ENCODE results near the gene PRDM16. TPM values are rescaled to one million over a fixed set of nuclear protein-coding genes. Genes with fewer than 3 reads are reported as not detected.

The PRDM16 gene
- total and polyA plus RNA-seq, 2 of the 8 experiments (the other 6 are each of a cell fraction or from before 2014, with no cell fraction given), result 0.39 to 0.43 TPM

DNA sequence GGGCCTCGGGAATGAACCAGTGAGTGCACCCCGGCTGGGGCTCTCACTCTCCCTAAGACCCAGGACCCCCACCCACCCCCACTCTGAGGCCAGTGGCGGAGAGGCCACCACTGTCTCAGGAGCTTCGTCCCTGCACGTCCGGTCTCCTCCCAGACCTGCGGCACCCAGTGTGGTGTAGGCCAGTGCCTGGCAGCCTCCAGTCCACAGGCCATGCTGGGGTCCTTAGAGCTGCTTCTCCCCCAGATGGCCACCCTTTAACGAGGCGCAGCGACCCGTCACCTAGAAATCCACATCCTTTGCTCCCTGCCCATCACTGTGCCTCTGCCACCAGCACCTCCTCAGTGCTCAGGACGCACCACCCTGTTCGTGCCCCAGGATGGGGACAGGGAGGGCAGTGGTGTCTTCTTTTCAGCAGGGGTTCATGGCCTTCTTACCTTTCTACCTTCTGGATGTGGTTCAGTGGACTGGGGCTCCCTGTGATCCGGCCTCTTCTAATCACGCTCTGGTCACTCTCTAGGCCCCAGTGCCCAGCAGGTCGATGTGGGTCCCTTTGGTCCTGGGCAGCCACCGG is 253.5 kb downstream of the PRDM16 start:
- Histone ChIP-seq H3K4me2 (ENCODE audit: insufficient read depth in 1 of 2, low read depth in 2 of 2, low read length in 2 of 2) (no peak overlapping the region), H3K56ac (replicated peaks; ENCODE audit: insufficient read length, low read depth, low read length) (no peak overlapping the region), H3K23ac (ENCODE audit: insufficient read length) (no peak overlapping the region), H2BK15ac (ENCODE audit: low read length) (no peak overlapping the region), H3K27me3 (replicated peaks in 1 of 4; ENCODE audit: control insufficient read depth in 3 of 4, extremely low read depth in 1 of 4, insufficient read depth in 3 of 4, low read length in 3 of 4) (no peaks in the 10 kb centered on the region), H3K9ac (replicated peaks in 1 of 4; ENCODE audit: extremely low read depth in 1 of 4, low read depth in 3 of 4, low read length in 3 of 4) (no peak overlapping the region), H2BK5ac (ENCODE audit: low read depth, low read length) (no peak overlapping the region), H3K4me3 (ENCODE audit: extremely low read depth in 1 of 4, insufficient read depth in 2 of 4, low read depth in 3 of 4, low read length in 4 of 4) (no peak overlapping the region), H3K4ac (replicated peaks; ENCODE audit: insufficient read length, low read depth, low read length) (no peak overlapping the region), H3K9me3 (ENCODE audit: insufficient read depth in 2 of 2, low read depth in 1 of 2, low read length in 1 of 2) (no peaks in the 10 kb centered on the region; a peak in 1 of 4 replicates), H3K23me2 (ENCODE audit: low read depth, low read length) (no peaks in the 10 kb centered on the region; the same call in 1 of the 2 replicates), H3K18ac (ENCODE audit: extremely low read depth, low read length) (no peak overlapping the region), H4K8ac (ENCODE audit: extremely low read depth, insufficient read depth, low read length) (peak overlapping the region; percentile 72; the same call in 1 of the 2 replicates), H4K5ac (ENCODE audit: insufficient read length, low read depth, low read length) (no peak overlapping the region), H3K4me1 (replicated peaks in 1 of 4; ENCODE audit: control insufficient read depth in 3 of 4, insufficient read depth in 4 of 4, low read length in 3 of 4) (peaks cover 0 to 2% (median 0%) of the 10 kb centered on the region in 4 experiments; a peak in 1 of 7 replicates), H3K36me3 (ENCODE audit: control insufficient read depth in 2 of 4, insufficient read depth in 4 of 4, low read length in 3 of 4) (no peaks in the 10 kb centered on the region), H2BK120ac (replicated peaks; ENCODE audit: low read depth, low read length) (no peak overlapping the region), H4K91ac (replicated peaks; ENCODE audit: insufficient read length, low read length) (no peak overlapping the region), H4K20me1 (replicated peaks in 1 of 2; ENCODE audit: control insufficient read depth in 1 of 2, insufficient read depth in 2 of 2, low read length in 2 of 2) (peaks cover 0 to 7% of the 10 kb centered on the region in 2 experiments), H3K79me2 (ENCODE audit: control insufficient read depth in 1 of 2, insufficient read depth in 2 of 2, low read length in 2 of 2) (no peaks in the 10 kb centered on the region), H2AFZ (ENCODE audit: low read length) (no peak overlapping the region), H3K79me1 (ENCODE audit: low read depth, low read length) (no peaks in the 10 kb centered on the region), H2BK12ac (ENCODE audit: low read depth, low read length) (no peak overlapping the region), H2BK20ac (ENCODE audit: low read length) (no peak overlapping the region), H3K14ac (ENCODE audit: insufficient read length) (no peak overlapping the region), H3K27ac (ENCODE audit: low read depth, low read length) (no peak overlapping the region), H2AK5ac (ENCODE audit: low read depth, low read length) (no peak overlapping the region)
- POLR2A ChIA-PET (ENCODE audit: partially characterized antibody), result no interaction called here
- CTCF ChIA-PET (ENCODE audit: partially characterized antibody), result interaction anchor here (0.6 to 0.9 kb wide), 2 partner anchors 11 to 34 kb away, joined by 3 read pairs; no protein-coding TSS in a partner anchor
- 89% methylated on average over 15 of the region's 17 CpGs; no CpG with 5 or more reads in 1 of the 2 experiments for WGBS, 2 experiments (ENCODE audit: extremely low coverage in 1 of 2, insufficient coverage in 1 of 2, insufficient read length in 1 of 2, insufficient replicate concordance in 2 of 2, low coverage in 1 of 2, low lambda C conversion rate in 2 of 2, missing lambda C conversion rate in 1 of 2)
- FAIRE-seq (no peak), DNase-seq (ENCODE audit: low read depth in 1 of 2, low spot score in 2 of 2) (no peak)
- TF ChIP-seq SUZ12 (IDR thresholded peaks at IDR 0.05; ENCODE audit: low read length), result no peak
- TF ChIP-seq RAD21 (IDR thresholded peaks at IDR 0.05 in 1 of 2, conservative IDR thresholded peaks at IDR 0.05 in 1 of 2; ENCODE audit: low read depth in 2 of 2, low read length in 2 of 2), result no peak
- no peak for TF ChIP-seq RXRA (IDR thresholded peaks at IDR 0.05; ENCODE audit: insufficient read depth, low read depth, low read length)
- no peak for TF ChIP-seq CEBPB (IDR thresholded peaks at IDR 0.05; ENCODE audit: low read depth, low read length)
- no peak for TF ChIP-seq TEAD4 (IDR thresholded peaks at IDR 0.05; ENCODE audit: low read depth, low read length)
- TF ChIP-seq RNF2 (IDR thresholded peaks at IDR 0.05; ENCODE audit: borderline replicate concordance, low read depth, low read length, missing control alignments, poor library complexity, severe bottlenecking), result no peak
- TF ChIP-seq BACH1 (IDR thresholded peaks at IDR 0.05; ENCODE audit: low read length), result no peak
- TF ChIP-seq CTBP2 (IDR thresholded peaks at IDR 0.05; ENCODE audit: borderline replicate concordance, insufficient read depth, insufficient read length, low read length), result no peak
- TF ChIP-seq FOSL1 (IDR thresholded peaks at IDR 0.05; ENCODE audit: insufficient read depth, low read depth, low read length), result no peak
- TF ChIP-seq TAF7 (optimal IDR thresholded peaks at IDR 0.05; ENCODE audit: borderline replicate concordance, low read depth, low read length), result no peak
- TF ChIP-seq HDAC6 (IDR thresholded peaks at IDR 0.05; ENCODE audit: low read depth, low read length), result no peak
- TF ChIP-seq GABPA (IDR thresholded peaks at IDR 0.05; ENCODE audit: borderline replicate concordance, insufficient read depth, low read length), result no peak
- TF ChIP-seq SRF (IDR thresholded peaks at IDR 0.05; ENCODE audit: low read depth, low read length), result no peak

Data from H1 (cell line).